Thoracic aorta (tissue), 2 donors: ENCODE data around the gene CHST15. TPM values are rescaled to one million over a fixed set of nuclear protein-coding genes. Genes with fewer than 3 reads are reported as not detected.

Experiments used
- ATAC-seq: fragments of 150-250 bp; one replicate; pipeline ENCODE4 v1.8.0; 2017; ENCODE audit warnings: low read depth; ENCODE audit not compliant: insufficient number of reproducible peaks, low FRiP score
- DNase-seq: peaks from one replicate; pipeline ENCODE4 v3.0.0-alpha.2; 2020; ENCODE audit warnings: low spot score
- H3K27ac ChIP-seq, 2 donors: fragments of 200-600 bp; sonication (generic); 1 replicate in 1 of 2; 2 replicates in 1 of 2; pipeline ENCODE4 v1.5.1; 2016; ENCODE audit warnings: mild to moderate bottlenecking in 2 of 2, moderate library complexity in 2 of 2
- H3K27me3 ChIP-seq: fragments of 200-600 bp; sonication (generic); replicated peaks from 2 replicates; pipeline ENCODE4 v1.6.0; 2016; ENCODE audit warnings: mild to moderate bottlenecking; ENCODE audit not compliant: insufficient read depth
- H3K36me3 ChIP-seq: fragments of 200-600 bp; sonication (generic); one replicate; pipeline ENCODE4 v1.5.1; 2016
- H3K4me1 ChIP-seq, 2 donors: fragments of 200-600 bp; sonication (generic); 1 replicate in 1 of 2; 2 replicates in 1 of 2; pipeline versions ENCODE4 v1.5.1 to v1.6.0; 2016; ENCODE audit warnings: low read depth in 2 of 2, mild to moderate bottlenecking in 1 of 2; ENCODE audit not compliant: control insufficient read depth in 1 of 2
- H3K4me3 ChIP-seq: fragments of 200-600 bp; sonication (generic); 2 replicates; pipeline ENCODE4 v1.5.1; 2016; ENCODE audit warnings: mild to moderate bottlenecking
- H3K9me3 ChIP-seq: fragments of 200-600 bp; sonication (generic); 2 replicates; pipeline ENCODE4 v1.5.1; 2016
- total RNA-seq, 2 donors: library from RNA; depleted of rRNA; stranded (reverse); fragments of >200 nt; gene quantifications; one replicate each; pipeline versions ENCODE4 v1.1.0 to v1.2.3, GENCODE V29; 2016
- TF ChIP-seq, protein P1 (sequence below): fragments of 200-600 bp; sonication (generic); IDR thresholded peaks from one replicate; pipeline ENCODE4 v1.5.1; 2019; ENCODE audit warnings: antibody characterized with exemption

The CHST15 gene
- total RNA-seq, 2 donors from 2014 or later: 31.9 to 34.0 TPM

- ATAC-seq (no peak), DNase-seq (no peak)
- TF ChIP-seq, protein P1, sequence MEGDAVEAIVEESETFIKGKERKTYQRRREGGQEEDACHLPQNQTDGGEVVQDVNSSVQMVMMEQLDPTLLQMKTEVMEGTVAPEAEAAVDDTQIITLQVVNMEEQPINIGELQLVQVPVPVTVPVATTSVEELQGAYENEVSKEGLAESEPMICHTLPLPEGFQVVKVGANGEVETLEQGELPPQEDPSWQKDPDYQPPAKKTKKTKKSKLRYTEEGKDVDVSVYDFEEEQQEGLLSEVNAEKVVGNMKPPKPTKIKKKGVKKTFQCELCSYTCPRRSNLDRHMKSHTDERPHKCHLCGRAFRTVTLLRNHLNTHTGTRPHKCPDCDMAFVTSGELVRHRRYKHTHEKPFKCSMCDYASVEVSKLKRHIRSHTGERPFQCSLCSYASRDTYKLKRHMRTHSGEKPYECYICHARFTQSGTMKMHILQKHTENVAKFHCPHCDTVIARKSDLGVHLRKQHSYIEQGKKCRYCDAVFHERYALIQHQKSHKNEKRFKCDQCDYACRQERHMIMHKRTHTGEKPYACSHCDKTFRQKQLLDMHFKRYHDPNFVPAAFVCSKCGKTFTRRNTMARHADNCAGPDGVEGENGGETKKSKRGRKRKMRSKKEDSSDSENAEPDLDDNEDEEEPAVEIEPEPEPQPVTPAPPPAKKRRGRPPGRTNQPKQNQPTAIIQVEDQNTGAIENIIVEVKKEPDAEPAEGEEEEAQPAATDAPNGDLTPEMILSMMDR: no peak
- no peaks in the 10 kb centered on the region for H3K9me3 ChIP-seq
- H3K4me1 ChIP-seq: peaks cover 3 to 8% of the 10 kb centered on the region in 2 donors
- H3K4me3 ChIP-seq: no peak overlapping the region
- H3K27me3 ChIP-seq: no peaks in the 10 kb centered on the region
- H3K36me3 ChIP-seq: no peaks in the 10 kb centered on the region
- H3K27ac ChIP-seq: no peak overlapping the region
Measured at GRCh38 chr10:123964953-123965352, 128.4 kb downstream of the CHST15 start.

- Histone ChIP-seq H3K4me1 (peaks cover 3 to 8% of the 10 kb centered on the region in 2 donors), H3K36me3 (no peaks in the 10 kb centered on the region)
- TF ChIP-seq, protein P1: no peak
Measured at GRCh38 chr10:123962756-123963530, 130.5 kb downstream of the CHST15 start.

GRCh38 chr10:123958241-123958640 is 135.2 kb downstream of the CHST15 start:
- Histone ChIP-seq H3K4me3 (no peak overlapping the region), H3K9me3 (no peaks in the 10 kb centered on the region), H3K27me3 (no peaks in the 10 kb centered on the region), H3K27ac (no peak overlapping the region), H3K4me1 (no peaks in the 10 kb centered on the region), H3K36me3 (no peaks in the 10 kb centered on the region)
- TF ChIP-seq, protein P1: no peak
- DNase-seq (no peak), ATAC-seq (no peak)

More at GRCh38 chr10:123962756-123963530, 130.5 kb downstream of the CHST15 start:
- Histone ChIP-seq H3K27me3 (no peaks in the 10 kb centered on the region), H3K4me3 (no peak overlapping the region), H3K27ac (no peak overlapping the region), H3K9me3 (no peaks in the 10 kb centered on the region)
- DNase-seq: no peak
- no peak for ATAC-seq

Other genes with a start within 250 kb of the CHST15 start
- 100 to 1,000 TPM; 275 to 348 TPM for gene CPXM2, start 201.8 kb downstream of the CHST15 start, total RNA-seq